ENCODE data around the gene SLC66A2.

SLC66A2 gene

GRCh38 chr18:79930020-79930642, 21.3 kb downstream of the SLC66A2 start:
- TF ChIP-seq GATA3 (IDR thresholded peaks at IDR 0.05; ENCODE audit: low read depth, low read length) (no peak), GATA2 (IDR thresholded peaks at IDR 0.05; ENCODE audit: low read depth, low read length) (no peak)

DNA sequence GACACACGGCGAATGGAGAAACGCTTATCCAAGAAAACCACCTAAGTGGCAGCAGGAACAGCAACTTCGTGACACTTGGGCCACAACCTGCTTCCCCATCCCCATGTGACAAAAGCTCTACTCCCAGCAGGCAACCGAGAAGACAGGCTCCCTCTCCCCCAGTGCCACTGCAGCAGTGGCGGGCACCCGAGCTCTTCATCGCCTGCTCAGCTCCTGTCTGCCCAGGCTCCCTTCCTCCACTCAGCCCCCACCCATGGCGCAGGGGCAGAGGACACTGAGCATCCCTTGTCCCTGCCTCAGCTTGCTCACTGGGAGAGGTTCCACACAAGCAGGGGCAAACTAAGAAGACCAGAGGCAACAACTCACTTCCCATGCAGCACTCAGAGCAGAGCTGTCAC, 22.9 kb downstream of the SLC66A2 start:
- TF ChIP-seq GATA3 (IDR thresholded peaks at IDR 0.05; ENCODE audit: low read depth, low read length) (no peak), GATA2 (IDR thresholded peaks at IDR 0.05; ENCODE audit: low read depth, low read length) (no peak)

- TF ChIP-seq GATA3 (IDR thresholded peaks at IDR 0.05; ENCODE audit: low read depth, low read length): no peak
- TF ChIP-seq GATA2 (IDR thresholded peaks at IDR 0.05; ENCODE audit: low read depth, low read length): no peak
Observed at GRCh38 chr18:79927607-79928562, 23.6 kb downstream of the SLC66A2 start.

DNA sequence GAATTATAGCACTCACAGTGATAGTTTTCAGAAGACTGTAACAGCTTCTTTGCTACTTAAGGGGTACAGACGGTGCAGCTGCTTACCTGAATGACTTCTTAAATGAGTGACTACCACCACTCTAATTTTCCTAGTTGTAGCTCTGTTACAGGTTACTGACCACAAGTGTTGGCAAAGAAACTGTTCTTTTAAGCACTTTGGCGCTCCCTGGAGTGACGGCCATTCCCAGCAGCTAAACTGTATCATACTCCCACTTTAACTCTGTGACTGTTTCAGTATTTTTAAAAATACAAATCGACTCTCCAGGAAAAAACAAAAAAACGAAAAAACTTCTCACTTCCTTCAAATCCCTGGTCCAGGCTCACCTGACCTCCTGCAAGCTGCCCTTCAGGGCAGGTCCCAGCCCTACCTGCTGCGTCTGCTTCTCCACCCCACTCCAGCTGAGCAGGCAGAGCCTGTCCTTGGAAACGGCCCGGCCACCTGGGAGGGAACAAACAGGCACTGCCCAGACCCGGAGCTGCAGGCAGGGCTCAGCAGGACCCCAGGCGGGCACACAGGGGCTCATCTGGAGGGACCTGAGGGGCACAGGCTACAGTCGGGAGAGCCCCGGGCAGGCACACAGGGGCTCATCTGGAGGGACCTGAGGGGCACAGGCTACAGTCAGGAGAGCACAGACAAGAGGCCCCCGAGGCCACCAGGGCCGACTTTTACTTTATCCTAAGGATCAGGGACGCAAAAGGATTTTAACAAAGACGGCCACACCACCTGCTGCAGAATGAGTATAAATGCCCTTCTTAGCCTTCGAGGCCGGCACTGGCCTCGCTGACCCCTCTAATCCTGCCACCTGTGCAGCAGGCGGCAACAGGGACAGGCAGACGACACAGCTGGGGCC, 24.5 kb downstream of the SLC66A2 start:
- no peak for TF ChIP-seq GATA2 (IDR thresholded peaks at IDR 0.05; ENCODE audit: low read depth, low read length)
- no peak for TF ChIP-seq GATA3 (IDR thresholded peaks at IDR 0.05; ENCODE audit: low read depth, low read length)

- TF ChIP-seq GATA2 (IDR thresholded peaks at IDR 0.05; ENCODE audit: low read depth, low read length): no peak
- no peak for TF ChIP-seq GATA3 (IDR thresholded peaks at IDR 0.05; ENCODE audit: low read depth, low read length)
Observed at GRCh38 chr18:79926306-79926705, 25.1 kb downstream of the SLC66A2 start.

- TF ChIP-seq GATA2 (IDR thresholded peaks at IDR 0.05; ENCODE audit: low read depth, low read length) (no peak), GATA3 (IDR thresholded peaks at IDR 0.05; ENCODE audit: low read depth, low read length) (no peak)
Observed at GRCh38 chr18:79924814-79925731, 26.4 kb downstream of the SLC66A2 start.

GRCh38 chr18:79923896-79924585, 27.4 kb downstream of the SLC66A2 start:
- TF ChIP-seq GATA3 (IDR thresholded peaks at IDR 0.05; ENCODE audit: low read depth, low read length) (no peak), GATA2 (IDR thresholded peaks at IDR 0.05; ENCODE audit: low read depth, low read length) (no peak)

DNA sequence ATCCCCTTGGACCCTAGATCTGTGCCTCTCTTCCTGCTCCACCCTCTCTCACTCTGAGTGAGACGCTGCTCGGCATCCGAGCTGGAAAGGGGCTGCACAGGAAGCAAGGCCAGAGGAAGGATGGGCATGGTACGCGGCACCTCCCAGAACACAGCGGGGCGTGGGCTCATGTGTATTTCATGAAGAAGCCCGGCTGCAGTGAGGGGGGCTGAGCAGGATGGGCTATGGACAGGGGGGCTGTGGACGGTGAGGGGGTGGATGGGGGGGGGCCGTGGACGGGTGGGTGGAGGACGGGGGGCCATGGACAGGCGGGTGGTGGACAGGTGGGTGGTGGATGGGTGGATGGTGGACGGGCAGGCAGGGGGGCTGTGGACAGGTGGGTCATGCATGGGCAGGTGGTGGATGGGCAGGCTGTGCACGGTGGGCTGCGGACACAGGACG, 28.5 kb downstream of the SLC66A2 start:
- no peak for TF ChIP-seq GATA3 (IDR thresholded peaks at IDR 0.05; ENCODE audit: low read depth, low read length)
- TF ChIP-seq GATA2 (IDR thresholded peaks at IDR 0.05; ENCODE audit: low read depth, low read length): no peak

GRCh38 chr18:79921984-79922965, 29.2 kb downstream of the SLC66A2 start:
- TF ChIP-seq GATA2 (IDR thresholded peaks at IDR 0.05; ENCODE audit: low read depth, low read length): no peak
- no peak for TF ChIP-seq GATA3 (IDR thresholded peaks at IDR 0.05; ENCODE audit: low read depth, low read length)

DNA sequence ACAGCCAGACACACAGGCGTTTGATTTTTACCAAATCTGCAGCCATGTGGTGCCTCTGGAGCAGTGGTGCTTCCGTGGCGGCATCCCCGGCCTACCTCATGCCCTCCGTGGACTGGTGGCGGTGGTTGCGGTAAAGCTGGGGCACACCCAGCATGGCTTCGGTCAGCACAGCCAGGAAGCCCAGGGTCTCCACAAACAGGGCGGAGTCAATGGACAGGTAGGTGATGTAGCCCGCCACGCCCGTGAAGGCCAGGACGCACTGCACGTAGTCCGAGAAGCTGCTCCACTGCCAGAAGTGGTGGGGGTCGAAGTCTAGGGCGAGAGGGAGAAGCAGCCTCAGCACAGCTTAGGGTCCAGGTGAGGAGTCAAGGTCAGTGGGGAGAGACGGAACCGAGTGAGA, 32.4 kb downstream of the SLC66A2 start:
- no peak for TF ChIP-seq GATA2 (IDR thresholded peaks at IDR 0.05; ENCODE audit: low read depth, low read length)
- no peak for TF ChIP-seq GATA3 (IDR thresholded peaks at IDR 0.05; ENCODE audit: low read depth, low read length)

DNA sequence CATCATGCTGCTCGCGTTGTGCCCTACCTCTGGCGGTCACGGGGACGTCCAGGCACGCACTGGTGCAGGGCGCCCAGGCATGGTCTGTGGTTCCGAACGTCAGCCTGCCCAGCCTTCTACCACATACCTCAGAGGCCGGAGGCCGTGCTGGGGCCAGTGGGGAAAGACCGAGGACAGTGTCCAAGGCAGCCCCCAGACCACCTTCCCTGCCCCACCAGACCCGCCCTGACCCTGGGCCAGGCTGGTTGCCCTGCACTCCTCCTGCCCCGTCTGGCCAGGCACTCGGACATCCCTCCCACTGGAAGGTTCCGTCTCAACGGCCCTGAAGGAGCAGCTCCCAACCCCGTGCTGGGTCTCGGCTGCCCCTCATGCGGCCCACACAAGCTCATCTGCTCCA, 32.8 kb downstream of the SLC66A2 start:
- no peak for TF ChIP-seq GATA3 (IDR thresholded peaks at IDR 0.05; ENCODE audit: low read depth, low read length)
- no peak for TF ChIP-seq GATA2 (IDR thresholded peaks at IDR 0.05; ENCODE audit: low read depth, low read length)
